Activated gamma-delta T cell treated with anti-CD3 and anti-CD28 coated beads, Interleukin-2, amount 50 U/mL, for 16 hours (primary cell): Measurements from ENCODE around the gene FRMD4A.
"Not testable (repeated sequence)": the region's sequence is repeated elsewhere in the genome, so short reads cannot be mapped to it uniquely, and the experiment has no call there.

Experiments used
- DNase-seq: peaks from one replicate; pipeline ENCODE4 v3.0.0-alpha.2; 2020; ENCODE audit warnings: low read depth

The FRMD4A gene

DNA sequence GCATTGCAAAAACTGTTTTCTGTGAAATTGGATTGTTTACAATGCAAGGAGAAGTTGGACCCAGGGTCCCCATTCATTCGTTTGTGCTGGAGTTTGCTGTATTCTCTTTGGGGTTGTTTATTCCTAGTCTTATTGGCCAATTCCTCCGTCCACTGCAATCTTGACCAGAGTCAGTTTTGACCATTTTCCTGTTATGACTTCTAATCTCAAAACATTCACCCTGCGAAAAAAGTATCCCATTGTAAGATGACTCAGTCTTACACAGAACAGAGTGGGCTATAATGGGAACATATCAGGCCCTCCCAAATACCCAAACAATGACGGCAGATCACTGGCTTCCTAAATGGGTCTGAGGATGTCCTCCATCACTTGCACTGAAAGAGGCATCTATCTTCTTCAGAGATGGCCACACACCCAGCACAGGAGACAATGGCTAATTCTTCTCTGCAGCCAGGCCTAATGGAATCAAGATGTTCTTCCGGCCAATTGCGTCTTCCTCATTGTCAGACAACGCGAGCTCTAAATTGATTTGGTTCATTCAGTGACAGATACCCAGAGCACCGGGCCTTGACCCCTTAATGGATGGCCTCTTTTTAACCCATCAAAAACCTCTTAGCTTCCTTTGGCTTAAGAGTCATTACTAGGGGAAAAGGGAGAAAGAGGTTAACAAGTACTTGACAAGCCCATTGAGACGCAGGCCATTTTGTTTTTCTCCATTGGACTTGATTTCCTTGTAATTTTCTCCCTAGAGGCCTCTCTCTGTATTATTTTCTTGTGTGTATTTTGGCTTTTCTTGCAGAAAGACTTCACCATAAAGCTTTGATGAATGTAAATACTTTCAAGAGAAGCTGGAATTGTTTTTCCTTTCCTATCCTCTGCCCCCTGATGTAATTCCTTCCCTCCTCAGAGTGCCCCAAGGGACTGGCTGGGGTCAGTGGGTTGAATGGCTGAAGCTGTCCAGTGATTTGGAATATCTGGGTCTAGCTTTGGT lies 614.3 kb downstream of the FRMD4A start:
- DNase-seq = no peak

DNA sequence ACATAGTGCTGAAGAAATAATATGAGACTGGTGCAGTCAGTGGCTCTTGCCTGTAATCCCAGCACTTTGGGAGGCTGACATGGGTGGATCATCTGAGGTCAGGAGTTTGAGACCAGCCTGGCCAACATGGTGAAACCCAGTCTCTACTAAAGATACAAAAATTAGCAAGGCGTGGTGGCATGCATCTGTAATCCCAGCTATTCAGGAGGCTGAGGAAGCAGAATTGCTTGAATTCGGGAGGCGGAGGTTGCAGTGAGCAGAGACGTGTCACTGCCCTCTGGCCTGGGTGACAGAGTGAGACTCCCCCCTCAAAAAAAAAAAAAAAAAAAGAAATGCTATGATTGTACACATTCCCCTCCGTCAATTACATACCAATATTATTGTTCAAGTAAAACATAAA lies 615.1 kb downstream of the FRMD4A start:
- not testable (repeated sequence) for DNase-seq

DNA sequence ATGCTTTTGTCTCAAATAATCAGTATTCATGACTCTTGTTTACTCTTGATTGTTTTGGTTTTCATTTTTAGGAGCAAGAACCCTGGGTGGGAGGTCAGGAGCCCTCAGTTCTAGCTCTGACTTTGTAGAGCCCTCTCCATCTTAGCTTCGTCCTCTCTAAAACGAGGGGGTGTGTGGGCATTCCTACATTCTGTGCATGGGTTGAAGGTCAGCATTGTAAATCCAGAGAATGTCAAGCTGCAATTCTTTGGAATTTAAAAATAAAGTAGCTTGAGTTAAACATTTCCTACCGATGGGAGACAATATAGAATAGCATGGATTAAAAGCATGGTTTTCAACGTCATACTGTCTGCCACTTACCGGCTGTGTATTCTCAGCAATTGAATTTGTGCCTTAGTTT lies 615.6 kb downstream of the FRMD4A start:
- DNase-seq = no peak

DNA sequence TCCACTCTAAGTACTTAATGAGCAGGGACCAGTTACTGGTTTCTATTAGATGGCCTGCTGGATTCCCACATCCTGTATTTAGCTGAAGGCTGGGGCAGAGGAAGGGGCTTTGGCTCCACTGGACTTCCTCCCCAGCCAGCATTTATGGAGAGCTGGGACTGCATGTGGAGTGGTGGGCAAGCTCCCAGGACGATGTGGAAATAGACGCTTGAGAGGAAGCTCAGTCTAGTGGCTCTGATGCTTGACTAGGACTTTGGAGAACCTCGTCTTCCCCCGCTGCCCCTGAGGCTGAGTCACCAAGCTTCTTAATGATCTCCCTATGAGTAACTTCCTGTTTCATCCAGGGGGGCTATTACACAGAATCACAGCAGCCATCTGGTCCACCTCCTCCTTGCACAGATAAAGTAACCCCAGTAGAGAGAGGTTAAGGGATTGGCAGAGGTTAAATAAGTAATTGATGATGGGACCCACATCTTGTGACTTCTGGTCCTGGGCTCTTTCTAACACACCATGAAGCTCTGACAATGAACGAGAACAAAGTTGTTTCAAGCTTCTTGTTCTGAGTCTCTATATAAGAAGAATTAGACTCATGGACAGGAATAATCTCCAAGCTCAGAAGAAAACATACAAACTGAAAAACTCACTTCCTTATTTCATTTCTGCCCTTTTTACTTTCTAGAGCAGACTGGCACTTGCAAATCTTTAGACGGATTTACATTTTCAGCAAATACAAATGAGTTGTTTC lies 617.7 kb downstream of the FRMD4A start:
- DNase-seq = no peak

DNA sequence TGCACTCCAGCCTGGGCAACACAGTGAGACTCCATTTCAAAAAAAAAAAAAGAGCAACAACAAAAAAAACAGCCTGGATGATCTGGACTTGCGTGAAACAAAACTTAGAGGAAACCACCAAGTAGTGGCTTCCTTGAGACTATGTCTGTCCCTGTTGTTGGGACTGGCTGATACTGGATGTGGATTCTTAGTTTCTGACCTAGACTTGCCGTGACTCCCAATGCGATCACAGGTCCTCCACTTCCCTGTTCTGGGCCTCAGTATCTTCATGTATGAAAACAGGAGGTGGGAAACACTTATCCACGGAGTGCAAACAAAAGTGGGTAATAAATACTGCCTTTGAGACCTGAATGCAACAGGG lies 618.3 kb downstream of the FRMD4A start:
- no peak for DNase-seq

DNA sequence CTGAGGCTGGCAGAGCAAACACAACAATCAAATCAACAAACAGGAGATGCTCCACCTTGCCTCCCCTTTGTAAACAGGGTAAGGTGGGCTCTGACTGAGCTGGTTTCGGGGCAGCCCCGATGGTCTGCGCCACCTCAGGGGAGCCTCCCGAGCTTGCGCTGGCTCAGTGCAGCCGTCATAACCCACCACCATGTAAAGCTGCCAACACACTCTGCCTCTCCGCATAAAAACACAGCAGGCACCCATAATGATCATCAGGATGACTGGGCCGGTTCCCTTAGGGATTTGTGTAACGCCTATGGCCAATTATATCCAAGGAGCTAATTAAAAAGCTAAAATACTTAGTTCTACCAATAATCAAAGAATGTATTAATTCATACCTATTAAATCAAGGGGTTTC lies 619.4 kb downstream of the FRMD4A start:
- DNase-seq = no peak

DNA sequence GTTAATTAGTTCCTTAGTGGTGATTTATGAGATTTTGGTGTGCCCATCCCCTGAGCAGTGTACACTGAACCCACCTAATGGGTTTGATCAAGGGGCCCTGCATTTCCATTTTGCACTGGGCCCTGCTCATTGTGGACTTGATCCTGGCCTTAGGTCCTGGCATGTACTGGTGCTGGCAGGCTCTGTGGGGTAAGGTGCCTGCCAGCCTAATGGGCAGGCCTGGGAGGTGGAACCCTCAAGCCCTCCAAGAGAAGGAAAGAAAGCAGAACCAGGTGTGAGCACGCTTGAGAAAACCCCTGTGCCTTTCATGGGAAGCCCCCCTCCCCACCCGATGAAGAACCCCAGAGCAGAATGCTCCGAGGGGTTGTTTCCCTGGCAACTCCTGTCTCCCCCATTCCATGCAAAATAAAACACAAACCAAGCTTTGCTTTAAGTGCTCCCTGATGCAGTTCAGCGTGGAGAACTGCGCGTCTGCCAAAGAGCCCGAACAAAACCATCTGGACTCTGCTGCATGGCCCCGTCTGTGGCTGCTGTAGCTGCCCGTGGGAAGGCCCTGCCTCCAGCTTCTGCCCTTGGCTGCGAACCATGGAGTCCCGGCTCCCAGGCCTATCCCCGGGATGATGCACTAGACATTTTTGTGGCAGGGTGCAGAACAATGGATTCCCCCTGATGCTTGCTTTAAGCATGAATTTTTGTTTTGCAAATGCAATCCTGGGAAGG lies 620.6 kb downstream of the FRMD4A start:
- DNase-seq = no peak

DNA sequence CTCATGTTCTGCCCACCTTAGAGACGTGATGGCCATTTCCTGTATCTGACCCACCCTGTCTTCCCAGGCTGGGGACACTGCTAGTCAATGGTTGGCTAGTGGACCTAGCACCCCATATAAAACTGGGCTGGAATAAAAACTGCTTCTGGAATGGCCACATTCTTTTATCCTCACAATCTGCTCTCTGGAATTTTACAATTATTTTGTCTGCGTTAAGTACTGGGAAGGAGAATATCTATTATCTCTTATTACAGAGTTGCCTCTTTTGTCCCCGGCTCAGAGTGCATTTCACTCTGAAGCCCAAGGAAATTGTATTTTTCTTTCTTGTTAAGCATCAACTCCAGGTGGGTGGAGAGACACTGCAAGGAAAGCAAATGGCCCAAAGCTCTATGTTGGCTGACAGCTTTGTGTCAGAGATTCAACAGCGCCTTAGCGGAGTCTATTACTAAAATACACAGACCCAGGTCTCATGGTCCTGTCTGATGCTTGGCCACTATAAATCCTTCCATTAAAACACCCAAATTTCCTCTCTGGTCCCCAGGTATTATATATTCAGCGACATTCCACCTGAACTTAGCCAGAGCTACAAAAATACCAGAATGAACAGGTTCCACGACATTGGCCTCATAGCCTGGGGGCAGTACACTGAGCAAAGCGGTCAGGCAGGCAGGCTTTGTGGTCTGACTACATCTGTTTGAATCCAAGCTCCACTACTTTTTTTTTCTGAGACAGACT lies 622.3 kb downstream of the FRMD4A start:
- no peak for DNase-seq

DNA sequence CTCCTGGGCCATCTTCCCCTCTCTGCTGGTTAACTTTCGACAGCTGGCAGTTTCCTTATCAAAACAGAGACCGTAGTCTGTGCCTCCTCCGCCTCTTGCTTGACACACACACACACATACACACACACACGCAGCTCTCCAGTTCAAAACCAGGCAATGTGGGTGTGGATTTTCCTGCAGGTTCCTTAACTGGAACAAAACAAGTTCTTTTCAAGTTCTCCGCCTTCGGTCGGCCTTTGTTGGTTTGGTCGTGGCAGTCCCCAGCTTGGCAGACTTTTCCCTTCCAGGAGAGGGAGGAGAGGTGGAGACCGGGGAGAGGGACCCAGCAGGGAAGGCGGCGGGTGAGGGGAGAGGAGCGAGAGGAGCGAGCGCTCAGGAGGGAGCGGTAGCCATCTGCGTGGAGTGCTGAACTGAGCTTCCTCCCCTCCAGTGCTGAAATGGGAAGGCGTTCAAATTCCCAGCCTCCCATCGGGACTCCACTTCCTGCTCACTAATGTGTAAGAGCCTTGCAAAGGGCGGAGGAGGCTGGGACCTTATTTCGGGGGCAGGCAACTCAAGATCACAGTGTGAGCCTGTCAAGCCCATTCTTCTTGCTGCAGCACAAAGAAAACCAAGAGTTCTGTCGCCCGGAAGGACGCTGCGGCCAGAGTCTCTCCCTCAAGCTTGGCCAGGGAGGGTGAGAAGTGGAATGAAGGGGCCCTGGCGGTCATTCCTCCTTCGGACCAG lies 623.4 kb downstream of the FRMD4A start:
- no peak for DNase-seq

DNA sequence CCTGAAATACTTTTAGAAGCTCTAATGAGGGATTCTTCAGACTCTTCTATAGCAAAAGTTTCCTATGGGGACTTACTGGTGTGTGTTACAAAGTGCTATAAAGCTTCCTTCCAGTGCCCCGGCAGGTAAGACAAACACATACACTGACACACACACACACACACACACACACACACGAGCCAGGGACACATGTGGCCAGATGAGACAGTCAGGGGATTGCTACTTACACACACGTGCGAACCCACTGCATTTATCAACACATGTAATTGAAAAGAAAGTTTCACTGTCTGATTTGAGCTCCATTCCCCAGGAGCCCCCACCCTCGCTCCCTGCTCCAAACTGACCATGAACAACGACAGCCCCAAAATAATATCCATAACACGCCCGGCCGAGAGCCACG lies 624.1 kb downstream of the FRMD4A start:
- DNase-seq = no peak

DNA sequence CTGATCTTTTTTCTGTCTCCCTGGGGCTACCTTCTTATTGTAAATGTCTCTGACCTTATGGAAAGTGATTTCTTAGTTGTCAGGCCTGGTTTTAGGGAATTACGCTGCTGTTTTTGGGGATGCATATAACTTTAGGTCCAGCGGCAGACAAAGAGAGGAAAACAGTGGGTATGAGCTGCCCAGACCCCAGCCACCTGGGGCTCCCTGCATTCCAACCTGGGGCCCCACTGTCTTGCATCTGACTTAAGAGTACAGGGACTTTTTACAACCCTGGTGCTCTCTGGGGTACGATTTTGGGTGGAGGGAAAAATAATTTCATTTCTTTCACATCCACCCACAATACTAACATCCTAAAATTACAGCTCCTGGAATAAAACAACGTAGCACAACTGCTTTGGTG lies 624.5 kb downstream of the FRMD4A start:
- DNase-seq = no peak

DNA sequence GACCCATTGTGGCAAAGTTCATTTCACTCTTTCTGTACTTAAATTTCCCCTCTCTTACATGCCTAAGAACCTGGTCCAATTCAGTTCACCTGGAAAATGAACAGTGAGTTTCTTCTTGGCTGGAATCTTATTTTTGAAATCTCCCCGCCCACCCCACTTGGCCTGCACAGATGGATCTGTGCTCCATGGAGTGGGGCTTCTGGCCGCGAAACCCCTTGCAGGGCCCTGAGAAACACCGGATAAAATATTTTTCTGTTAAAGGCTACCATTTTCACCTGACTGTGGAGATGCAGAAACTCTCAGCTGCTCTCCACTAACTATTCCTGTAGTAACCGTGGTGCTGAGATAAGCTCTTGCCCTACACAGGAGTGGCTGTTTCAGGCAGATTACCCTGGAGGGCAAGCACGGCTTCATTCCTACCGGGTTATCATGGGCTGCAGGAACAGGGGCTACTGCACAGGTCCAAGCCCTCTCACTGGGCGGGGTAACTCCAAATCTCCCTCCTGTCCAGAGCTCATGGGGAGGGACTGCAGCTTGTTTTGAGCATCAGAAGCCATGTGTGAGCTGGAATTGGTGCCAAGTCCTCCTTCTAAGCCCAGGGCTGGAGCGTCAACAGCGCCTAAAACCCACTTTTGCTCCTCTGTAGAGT lies 625.1 kb downstream of the FRMD4A start:
- no peak for DNase-seq

DNA sequence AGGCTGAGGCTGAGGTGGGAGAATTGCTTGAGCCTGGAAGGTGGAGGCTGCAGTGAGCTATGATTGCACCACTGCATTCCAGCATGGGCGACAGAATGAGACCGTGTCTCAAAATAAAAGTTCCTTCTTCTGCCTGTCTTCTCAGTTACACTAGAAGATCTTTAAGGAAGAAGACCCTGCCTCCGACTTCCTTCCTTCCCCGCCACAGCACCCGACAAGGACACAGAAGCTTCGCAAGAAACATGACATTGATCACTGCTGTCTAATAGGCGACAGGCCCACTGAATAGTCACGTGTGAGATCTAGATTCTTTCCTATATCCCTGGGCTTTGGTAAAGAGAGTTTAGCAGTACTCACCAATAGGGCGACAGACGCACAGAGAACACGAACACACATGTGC lies 625.8 kb downstream of the FRMD4A start:
- no peak for DNase-seq

DNA sequence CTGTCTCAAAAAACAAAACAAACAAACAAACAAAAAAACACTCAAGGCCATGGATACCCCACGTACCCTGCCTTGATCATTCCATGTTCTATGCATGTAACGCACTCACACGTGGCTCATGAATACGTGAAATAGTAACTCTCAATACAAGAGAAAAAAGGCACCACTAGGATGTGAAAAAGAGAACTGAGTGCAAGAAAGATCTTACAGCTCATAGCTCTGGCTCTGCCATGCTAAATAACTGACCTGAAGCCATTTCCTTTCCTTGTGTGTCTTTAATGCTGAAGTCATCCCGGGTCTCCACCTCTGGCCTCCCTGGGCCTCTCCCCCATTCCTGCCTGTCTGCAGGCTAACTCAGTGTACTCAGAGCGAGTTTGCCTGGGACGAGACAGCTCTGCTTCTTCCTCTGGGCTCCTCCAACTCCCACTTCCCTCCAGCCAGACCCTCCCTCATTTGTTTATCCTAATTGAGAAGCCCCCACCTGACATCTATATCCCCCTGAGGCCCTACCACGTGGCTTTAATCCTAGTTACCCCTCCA lies 626.7 kb downstream of the FRMD4A start:
- no peak for DNase-seq

DNA sequence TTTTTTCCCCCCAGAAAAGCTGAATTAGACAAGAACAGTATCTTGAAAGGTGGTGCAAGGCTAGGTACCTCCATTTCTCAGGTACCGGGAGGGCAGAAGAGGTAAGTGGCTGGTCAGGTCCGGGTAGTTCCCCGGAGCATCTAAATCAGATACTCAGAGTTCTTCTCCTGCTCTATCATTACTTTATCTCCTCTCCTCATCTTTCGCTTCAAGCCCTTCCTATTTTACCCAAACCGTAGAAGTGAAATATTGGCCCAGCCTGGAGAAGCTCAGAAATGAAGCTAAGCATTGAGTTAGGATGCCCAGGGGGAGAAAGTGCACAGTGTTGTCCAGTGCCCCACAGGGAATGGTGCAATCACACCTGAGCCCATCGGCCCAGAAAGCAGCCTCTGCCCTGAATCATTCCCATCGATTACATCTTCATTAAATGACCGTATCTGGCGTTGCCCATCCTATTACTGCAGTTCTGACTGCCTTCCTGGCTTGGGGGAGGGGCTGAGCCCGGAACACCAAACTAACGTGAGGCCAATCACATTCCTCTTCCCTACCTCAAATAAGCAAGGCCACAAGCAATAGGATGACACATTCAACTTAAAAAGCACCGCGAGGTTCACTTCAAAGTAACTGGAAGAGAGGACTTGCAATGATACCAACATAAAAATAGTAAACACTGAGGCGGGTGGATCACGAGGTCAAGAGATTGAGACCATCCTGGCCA lies 627.5 kb downstream of the FRMD4A start:
- no peak for DNase-seq

DNA sequence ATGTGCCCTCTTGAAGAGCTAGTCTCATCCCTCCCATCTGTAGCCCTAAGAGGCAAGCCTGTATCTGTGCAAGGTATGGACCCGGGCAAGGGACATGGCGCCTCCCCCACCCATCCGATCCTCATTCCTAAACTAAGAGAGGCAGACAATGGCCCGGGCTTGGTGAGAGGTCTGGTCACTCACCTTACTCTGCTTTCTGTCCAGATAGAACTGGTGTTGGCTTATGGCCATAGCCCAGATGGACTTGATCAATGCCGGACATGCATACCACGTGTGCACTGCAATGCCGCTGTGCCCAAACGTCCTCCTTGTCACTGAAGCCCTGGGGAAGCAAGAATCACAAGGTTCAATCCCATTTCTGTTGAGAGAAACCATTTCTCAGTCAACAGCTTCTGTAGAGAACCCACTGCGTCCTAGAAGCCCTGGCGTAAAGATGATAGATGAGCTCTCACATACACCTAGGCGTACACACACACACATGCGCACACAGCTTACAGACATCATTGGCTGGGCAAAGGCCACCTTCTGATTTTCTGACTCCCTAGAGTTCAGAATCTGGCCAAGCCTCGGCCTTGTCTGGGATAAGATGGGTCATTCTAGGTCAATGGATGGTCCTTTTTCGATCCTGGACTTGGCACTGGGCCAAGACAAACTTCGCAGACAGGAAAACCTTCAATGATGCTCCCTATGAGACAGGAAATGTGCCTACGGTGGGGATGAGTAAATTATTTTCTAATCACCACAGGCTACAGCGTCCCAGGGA lies 629.4 kb downstream of the FRMD4A start:
- DNase-seq = no peak

DNA sequence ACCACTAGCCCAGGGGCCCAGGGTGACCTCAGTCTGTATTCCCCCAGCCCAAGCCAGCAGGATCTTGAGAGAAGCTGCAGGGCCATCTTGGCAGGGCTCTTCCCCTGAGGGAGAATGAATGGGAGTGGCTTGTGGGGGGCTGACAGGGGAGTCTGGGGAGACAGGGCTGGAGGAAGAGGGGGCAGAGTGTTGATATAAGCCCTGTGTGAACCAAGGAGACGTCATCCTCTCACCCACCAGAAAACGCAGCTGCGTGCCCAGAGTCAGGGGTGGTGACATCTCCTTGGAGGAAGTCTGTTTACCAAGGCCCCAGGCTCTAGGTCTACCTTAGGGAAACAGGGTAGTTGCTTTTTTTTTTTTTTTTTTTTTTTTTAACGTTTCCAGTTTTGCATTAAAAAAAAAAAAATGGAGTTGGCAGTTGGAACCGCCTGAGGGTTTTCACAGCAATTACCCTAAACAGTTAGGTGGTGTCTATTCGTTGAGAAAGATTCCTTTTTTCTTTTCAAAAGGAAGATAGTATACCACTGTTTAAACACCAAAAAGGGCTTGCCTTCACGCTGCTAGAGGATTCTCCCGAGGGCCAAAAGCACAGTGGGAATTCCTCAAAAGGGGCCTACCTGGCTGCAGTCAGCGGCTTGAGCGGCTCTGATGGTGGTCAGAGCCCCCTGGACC lies 630.1 kb downstream of the FRMD4A start:
- DNase-seq = no peak

DNA sequence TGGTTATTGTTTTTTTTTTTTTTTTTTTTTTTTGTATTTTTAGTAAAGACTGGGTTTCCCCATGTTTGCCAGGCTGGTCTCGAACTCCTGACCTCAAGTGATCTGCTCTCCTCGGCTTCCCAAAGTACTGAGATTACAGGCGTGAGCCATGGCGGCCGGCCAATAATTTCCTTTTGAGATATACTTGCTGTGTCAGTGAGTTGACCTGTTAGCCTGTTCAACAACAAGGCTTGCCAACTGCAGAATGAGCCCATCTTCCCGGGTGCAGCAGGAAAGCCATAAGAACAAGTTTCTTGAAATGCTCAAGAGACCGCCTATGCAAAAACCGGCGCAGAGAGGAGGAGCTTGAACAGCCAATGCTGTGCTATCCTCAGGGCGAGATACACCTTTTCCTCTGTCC lies 631.5 kb downstream of the FRMD4A start:
- no peak for DNase-seq
